SJSA1 (cell line): Measurements from ENCODE around the gene CAMTA1. TPM values are rescaled to one million over a fixed set of nuclear protein-coding genes. Genes with fewer than 3 reads are reported as not detected.
"Not testable (repeated sequence)": the region's sequence is repeated elsewhere in the genome, so short reads cannot be mapped to it uniquely, and the experiment has no call there.

Experiments
- DNase-seq, 2 experiments: peaks; one replicate each; pipeline ENCODE4 v3.0.0-alpha.2; 2015 to 2020; ENCODE audit warnings: low spot score in 2 of 2, low read depth in 1 of 2
- H3K27ac ChIP-seq: fragments of 250-450 bp; sonication (Bioruptor Pico); 2 replicates; pipeline ENCODE4 v1.5.1; 2020; ENCODE audit warnings: mild to moderate bottlenecking, moderate library complexity
- H3K27me3 ChIP-seq: fragments of 250-450 bp; sonication (Bioruptor Pico); replicated peaks from 2 replicates; pipeline ENCODE4 v1.5.1; 2020; ENCODE audit warnings: mild to moderate bottlenecking, moderate library complexity
- H3K36me3 ChIP-seq: fragments of 250-450 bp; sonication (Bioruptor Pico); 2 replicates; pipeline ENCODE4 v1.5.1; 2020; ENCODE audit warnings: mild to moderate bottlenecking
- H3K4me1 ChIP-seq: fragments of 250-450 bp; sonication (Bioruptor Pico); replicated peaks from 2 replicates; pipeline ENCODE4 v1.6.1; 2021; ENCODE audit warnings: mild to moderate bottlenecking
- H3K4me3 ChIP-seq: fragments of 250-450 bp; sonication (Bioruptor Pico); 2 replicates; pipeline ENCODE4 v1.5.1; 2020; ENCODE audit warnings: mild to moderate bottlenecking
- H3K9me3 ChIP-seq: fragments of 250-450 bp; sonication (Bioruptor Pico); replicated peaks from 2 replicates; pipeline ENCODE4 v1.5.1; 2020; ENCODE audit warnings: mild to moderate bottlenecking
- total RNA-seq: library from RNA; depleted of rRNA; stranded (reverse); fragments of >200 nt; shearing (Covaris generic); gene quantifications from 2 replicates; pipeline ENCODE4 v1.2.3, GENCODE V29; 2014

Gene CAMTA1
- total RNA-seq, 1 experiment from 2014 or later, result 136 TPM

DNA sequence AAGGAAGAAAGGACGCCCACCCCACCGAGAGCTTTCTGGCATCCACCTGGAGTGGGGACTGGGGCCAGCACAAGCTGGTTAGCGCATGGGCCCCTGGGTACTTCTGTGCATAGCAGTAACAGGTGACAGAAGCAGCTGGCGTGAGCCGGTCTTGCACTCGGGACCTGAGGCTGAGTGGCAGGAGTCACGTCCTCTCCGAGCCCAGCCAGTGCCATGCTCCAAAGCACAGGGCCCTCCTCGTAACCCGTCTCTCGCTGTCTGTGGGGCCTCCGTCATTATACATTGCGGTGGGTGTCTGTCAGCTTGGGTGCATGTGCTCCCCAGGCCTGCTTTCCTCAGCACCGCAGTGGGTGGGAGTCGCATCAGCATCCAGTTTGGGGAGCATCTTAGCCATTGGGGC, 898.3 kb downstream of the CAMTA1 start:
- peaks cover 9% of the 10 kb centered on the region for H3K4me1 ChIP-seq
- H3K27me3 ChIP-seq, result peaks cover 32% of the 10 kb centered on the region
- H3K9me3 ChIP-seq, result no peaks in the 10 kb centered on the region
- H3K27ac ChIP-seq, result no peak overlapping the region
- DNase-seq, result no peak
- H3K4me3 ChIP-seq, result no peak overlapping the region
- no peaks in the 10 kb centered on the region for H3K36me3 ChIP-seq

DNA sequence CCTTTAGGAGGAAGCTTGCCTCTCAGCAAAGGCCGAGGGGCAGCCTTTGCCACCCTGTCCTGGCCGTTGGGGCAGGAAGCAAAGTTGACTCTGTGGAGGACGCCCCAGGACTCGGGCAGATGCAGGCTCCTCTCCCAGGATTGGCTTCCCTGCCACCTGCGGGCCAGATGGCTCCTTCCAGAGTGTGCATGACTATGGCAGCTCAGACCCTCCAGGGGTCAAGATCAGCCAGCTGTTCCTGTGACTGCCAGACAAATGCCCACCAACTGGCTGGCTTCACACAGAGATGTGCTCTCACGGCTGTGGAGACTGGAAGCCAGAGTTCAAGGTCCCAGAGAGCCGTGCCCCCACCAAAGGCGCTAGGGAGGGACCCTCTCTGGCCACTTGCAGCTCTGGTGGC, 898.9 kb downstream of the CAMTA1 start:
- Histone ChIP-seq H3K27ac (no peak overlapping the region), H3K27me3 (peaks cover 26% of the 10 kb centered on the region), H3K36me3 (no peaks in the 10 kb centered on the region), H3K4me1 (peaks cover 9% of the 10 kb centered on the region), H3K9me3 (no peaks in the 10 kb centered on the region), H3K4me3 (no peak overlapping the region)
- no peak for DNase-seq

DNA sequence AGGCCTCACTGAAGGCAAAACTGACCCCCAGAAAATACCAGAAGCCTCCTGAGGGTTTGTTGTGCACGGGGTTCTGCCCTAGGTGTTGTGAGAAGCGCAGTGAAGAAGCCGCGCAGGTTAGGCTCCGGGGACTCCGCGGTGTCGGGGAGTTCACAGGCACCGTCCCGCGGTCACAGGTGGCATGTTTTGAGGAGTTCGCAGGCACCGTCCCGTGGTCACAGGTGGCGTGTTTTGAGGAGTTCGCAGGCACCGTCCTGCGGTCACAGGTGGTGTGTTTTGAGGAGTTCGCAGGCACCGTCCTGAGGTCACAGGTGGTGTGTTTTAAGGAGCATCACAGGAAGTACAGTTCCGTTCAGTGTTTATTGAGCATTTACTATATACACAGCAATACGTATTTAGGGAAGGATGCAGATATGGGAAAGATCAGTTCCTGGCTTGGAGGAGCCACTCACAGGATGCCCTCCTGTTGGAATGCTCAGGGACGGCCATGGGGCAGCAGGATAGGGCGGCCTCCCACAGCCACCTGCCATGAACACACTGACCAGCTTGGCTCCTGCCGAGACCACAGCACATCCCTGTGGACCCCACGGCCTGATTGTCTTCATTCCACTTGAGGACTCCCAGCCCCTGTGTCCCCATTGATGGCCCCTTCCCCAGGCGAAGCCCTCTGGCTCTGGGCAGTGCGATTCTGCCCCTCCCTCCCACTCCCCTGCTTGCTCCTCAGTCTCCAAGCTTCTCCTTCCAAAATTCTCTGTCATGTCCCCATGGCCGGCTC, 899.8 kb downstream of the CAMTA1 start:
- Histone ChIP-seq H3K4me1 (peaks cover 8% of the 10 kb centered on the region), H3K27ac (no peak overlapping the region), H3K36me3 (no peaks in the 10 kb centered on the region), H3K4me3 (no peak overlapping the region), H3K9me3 (no peaks in the 10 kb centered on the region), H3K27me3 (peaks cover 19% of the 10 kb centered on the region)
- no peak for DNase-seq

DNA sequence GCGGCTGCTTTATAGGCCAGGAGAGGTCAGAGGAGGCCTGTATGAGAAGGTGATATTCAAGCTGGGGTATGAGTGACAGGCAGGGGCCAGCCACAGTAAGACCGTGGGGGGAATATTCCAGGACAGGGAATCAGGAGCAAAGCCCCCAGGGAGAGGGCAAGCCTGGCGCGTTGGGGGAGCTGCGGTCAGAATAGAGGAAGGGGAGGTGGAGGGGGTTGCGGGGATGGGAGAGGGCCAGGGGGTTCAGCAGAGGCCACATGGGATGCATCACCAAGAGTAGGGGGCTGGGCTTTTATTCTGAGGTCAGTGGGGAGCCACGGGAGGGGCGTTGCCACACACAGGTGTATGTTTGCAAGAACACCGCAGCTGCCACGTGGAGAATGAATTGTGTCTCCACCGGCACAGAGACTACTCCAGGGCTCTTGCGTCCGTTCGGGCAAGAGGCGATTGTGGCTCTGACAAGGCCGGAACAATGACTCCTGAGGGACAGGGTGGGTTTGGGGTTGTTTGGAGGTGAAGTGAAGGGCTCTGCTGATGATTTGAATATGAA, 901.1 kb downstream of the CAMTA1 start:
- Histone ChIP-seq H3K36me3 (no peaks in the 10 kb centered on the region), H3K27ac (no peak overlapping the region), H3K4me1 (no peaks in the 10 kb centered on the region), H3K27me3 (peaks cover 14% of the 10 kb centered on the region; the same call in 1 of the 2 replicates), H3K9me3 (no peaks in the 10 kb centered on the region), H3K4me3 (no peak overlapping the region)
- DNase-seq, result no peak

DNA sequence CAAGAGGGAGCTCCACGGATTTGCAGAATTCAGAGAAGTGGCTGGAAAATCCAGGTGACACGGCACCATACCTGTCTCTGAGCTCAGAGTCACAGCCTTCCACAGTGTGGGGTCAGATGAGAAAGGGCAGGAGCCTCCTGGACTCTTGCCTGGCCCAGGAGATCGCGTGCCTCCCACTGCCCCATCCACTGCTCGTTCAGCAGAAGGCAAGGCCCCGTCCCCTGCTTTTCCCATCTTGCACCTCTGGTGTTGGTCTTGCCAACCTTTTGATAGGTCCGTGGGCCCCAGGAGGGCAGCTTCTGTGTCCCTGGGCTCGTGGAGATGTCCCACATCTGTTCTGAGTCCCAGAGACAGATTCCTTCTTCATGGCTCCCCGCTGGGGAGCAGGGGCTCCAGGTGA, 902.2 kb downstream of the CAMTA1 start:
- no peaks in the 10 kb centered on the region for H3K9me3 ChIP-seq
- H3K4me1 ChIP-seq, result no peaks in the 10 kb centered on the region
- H3K4me3 ChIP-seq, result no peak overlapping the region
- H3K27ac ChIP-seq, result no peak overlapping the region
- peaks cover 11% of the 10 kb centered on the region for H3K27me3 ChIP-seq
- no peaks in the 10 kb centered on the region for H3K36me3 ChIP-seq
- no peak for DNase-seq

DNA sequence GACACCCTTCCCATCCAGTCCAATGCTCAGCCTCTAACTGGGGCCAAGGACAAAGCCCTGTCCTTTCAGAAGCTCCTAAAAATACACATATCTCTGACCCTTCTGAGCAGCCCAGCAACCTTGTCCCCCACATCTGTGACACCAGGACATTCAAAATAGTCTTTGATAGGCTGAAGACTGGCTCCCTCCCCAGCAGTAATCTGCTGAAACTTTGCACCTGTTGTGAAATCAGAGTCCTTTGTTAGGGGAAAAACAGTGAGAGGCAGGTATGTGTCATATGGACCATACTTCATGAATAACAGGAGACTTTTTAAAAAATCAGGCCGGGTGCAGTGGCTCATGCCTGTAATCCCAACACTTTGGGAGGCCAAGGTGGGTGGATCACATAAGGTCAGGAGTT, 903.4 kb downstream of the CAMTA1 start:
- Histone ChIP-seq H3K27me3 (peaks cover 16% of the 10 kb centered on the region), H3K4me1 (no peaks in the 10 kb centered on the region), H3K27ac (no peak overlapping the region), H3K36me3 (no peaks in the 10 kb centered on the region), H3K9me3 (no peaks in the 10 kb centered on the region), H3K4me3 (no peak overlapping the region)
- no peak for DNase-seq

DNA sequence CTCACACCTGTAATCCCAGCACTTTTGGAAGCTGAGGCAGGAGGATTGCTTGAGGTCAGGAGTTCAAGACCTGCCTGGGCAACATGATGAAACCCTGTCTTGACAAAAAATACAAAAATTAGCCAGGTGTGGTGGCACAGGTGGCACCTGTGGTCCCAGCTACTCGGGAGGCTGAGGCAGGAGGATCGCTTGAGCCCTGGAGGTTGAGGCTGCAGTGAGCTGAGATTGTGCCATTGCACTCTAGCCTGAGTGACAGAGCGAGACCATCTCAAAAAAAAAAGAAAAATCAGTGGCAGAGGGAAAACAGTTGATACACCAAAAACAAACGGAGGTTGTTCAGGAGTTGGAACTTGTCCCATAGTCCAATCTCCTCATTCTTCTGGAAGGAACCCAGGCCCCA, 904.1 kb downstream of the CAMTA1 start:
- not testable (repeated sequence) for H3K27ac ChIP-seq, DNase-seq, H3K36me3 ChIP-seq, H3K4me3 ChIP-seq, H3K4me1 ChIP-seq, H3K9me3 ChIP-seq
- H3K27me3 ChIP-seq, result peaks cover 16% of the 10 kb centered on the region

DNA sequence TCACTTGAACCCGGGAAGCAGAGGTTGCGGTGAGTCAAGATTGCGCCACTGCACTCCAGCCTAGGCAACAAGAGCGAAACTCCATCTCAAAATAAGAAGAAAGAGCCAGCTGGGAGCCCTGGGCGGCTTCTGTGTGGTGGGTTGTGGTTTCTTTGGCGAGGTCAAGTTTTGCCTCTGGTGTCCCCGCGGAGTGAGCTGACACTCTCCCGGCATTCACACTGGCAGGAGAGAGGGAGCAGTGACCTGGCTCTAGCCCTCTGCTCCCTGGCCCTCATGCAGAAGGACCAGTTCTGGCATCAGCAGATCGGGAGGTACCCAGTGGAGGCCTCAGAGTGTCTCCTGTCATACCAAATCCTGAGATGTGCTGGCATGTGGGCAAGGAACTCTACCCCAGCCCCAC, 904.8 kb downstream of the CAMTA1 start:
- DNase-seq, result no peak
- Histone ChIP-seq H3K27ac (no peak overlapping the region), H3K4me3 (no peak overlapping the region), H3K4me1 (no peaks in the 10 kb centered on the region), H3K9me3 (no peaks in the 10 kb centered on the region), H3K27me3 (peaks cover 16% of the 10 kb centered on the region), H3K36me3 (no peaks in the 10 kb centered on the region)

DNA sequence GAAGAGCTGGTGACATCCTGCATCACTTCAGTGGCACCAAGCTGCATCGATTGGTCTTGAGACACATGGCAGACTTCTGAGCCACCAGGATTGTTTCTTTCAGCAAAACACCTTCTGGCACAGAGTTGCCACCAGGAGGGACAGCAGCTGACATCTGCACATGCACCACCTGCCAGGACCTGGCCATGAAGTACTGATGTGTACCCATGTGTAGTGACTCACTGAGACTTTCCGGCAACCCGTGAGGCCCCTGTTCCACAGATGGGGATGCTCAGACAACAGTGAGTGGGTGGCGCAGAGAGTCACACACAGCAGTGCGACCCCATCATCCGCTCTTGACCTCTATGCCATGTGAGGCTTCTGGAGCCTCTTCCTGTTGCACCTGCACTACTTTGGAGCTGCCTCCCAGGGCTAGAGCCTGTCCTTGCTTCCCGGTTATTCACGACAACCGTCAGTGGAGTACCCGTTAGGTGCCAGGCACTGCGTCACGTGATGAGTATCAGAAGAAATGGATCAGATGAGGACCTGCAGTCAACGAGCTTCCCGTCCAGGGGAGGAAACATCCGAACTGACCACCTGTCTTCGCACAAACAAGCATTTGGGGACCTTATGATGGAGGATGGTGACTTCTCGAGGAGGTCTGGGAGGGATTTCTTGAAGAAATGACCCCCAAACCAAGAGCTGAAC, 905.4 kb downstream of the CAMTA1 start:
- no peaks in the 10 kb centered on the region for H3K36me3 ChIP-seq
- no peak overlapping the region for H3K27ac ChIP-seq
- peaks cover 16% of the 10 kb centered on the region for H3K27me3 ChIP-seq
- DNase-seq, result no peak
- H3K4me1 ChIP-seq, result no peaks in the 10 kb centered on the region
- no peaks in the 10 kb centered on the region for H3K9me3 ChIP-seq
- no peak overlapping the region for H3K4me3 ChIP-seq

DNA sequence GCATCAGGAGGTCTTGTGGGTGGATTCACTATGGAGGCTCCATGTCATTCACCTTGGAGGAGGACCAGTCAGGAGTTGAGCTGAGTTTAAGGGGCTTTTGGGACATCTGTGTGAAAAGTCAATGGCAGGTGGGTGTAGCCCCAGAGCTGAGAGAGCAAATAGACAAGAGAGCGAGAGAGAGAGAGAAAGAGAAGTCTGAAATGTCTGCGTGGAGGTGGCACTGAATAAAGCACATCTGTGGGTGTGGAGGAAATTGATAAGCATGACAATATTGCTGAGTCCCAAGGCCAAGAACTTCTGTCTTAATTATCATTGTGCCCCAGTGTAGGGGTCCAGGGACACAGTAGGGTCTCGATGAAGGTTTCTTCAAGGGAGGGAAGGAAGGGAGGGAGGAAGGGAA, 906.3 kb downstream of the CAMTA1 start:
- no peaks in the 10 kb centered on the region for H3K36me3 ChIP-seq
- no peaks in the 10 kb centered on the region for H3K4me1 ChIP-seq
- no peak overlapping the region for H3K27ac ChIP-seq
- DNase-seq, result no peak
- peaks cover 16% of the 10 kb centered on the region for H3K27me3 ChIP-seq
- H3K4me3 ChIP-seq, result no peak overlapping the region
- no peaks in the 10 kb centered on the region for H3K9me3 ChIP-seq

DNA sequence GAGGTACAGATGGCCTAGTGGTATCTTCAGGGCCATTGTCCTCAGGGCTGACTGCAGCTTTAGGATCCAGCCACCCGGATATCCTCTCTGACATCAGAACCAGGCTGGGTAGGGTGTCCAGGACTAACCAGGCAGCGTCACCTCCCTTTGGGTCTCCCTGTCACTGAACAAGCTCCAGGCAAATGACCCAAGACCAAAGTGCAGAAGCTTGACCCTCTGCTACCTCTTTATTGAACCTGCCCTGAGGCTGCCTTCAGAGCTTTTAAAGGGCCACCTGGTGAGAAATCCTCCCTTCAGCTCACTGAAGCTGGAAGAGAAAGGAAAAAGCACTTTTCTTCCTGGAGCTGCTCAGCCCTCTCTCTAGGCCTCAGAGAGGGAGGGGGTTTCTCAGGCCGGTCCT, 906.8 kb downstream of the CAMTA1 start:
- Histone ChIP-seq H3K9me3 (no peaks in the 10 kb centered on the region), H3K4me1 (no peaks in the 10 kb centered on the region), H3K4me3 (no peak overlapping the region), H3K27ac (no peak overlapping the region), H3K27me3 (peaks cover 16% of the 10 kb centered on the region), H3K36me3 (no peaks in the 10 kb centered on the region)
- no peak for DNase-seq

DNA sequence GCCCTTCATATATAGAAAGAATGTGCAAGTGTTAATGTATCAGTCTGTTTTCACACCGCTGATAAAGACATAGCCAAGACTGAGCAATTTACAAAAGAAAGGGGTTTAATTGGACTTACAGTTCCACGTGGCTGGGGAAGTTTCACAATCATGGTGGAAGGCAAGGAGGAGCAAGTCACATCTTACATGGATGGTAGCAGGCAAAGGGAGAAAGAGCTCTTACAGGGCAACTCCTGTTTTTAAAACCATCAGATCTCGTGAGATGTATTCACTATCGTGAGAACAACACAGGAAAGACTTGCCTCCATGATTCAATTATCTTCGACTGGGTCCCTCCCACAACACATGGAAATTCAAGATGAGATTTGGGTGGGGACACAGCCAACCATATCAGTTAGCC, 907.8 kb downstream of the CAMTA1 start:
- H3K4me3 ChIP-seq, DNase-seq, H3K36me3 ChIP-seq, H3K27ac ChIP-seq, H3K9me3 ChIP-seq, H3K4me1 ChIP-seq: not testable (repeated sequence)
- H3K27me3 ChIP-seq, result peaks cover 16% of the 10 kb centered on the region

DNA sequence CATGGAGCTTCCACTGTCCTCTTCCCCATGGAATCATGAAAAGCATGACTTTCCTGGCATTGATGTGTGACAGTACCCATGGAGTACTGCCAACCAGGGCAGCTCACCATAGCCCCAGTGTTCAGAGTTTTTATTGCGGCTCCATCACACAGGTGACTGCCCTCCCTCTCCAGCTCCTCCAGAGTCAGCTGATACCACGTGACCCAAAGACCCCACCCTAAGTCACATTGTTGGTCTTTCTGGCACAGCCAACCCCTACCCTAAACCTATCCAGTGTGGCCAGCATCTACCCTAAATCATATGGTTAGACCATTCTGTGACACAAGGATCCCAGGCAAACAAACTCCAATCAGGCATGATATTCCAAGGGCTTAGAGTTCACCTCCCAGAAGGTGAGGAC, 908.4 kb downstream of the CAMTA1 start:
- no peak for DNase-seq
- no peaks in the 10 kb centered on the region for H3K36me3 ChIP-seq
- H3K27ac ChIP-seq, result no peak overlapping the region
- H3K27me3 ChIP-seq, result peaks cover 16% of the 10 kb centered on the region
- no peaks in the 10 kb centered on the region for H3K9me3 ChIP-seq
- no peaks in the 10 kb centered on the region for H3K4me1 ChIP-seq
- H3K4me3 ChIP-seq, result no peak overlapping the region
